ENCODE results near the gene TUBA1B. TPM values are rescaled to one million over a fixed set of nuclear protein-coding genes. Genes with fewer than 3 reads are reported as not detected.
"Not testable (repeated sequence)": the region's sequence is repeated elsewhere in the genome, so short reads cannot be mapped to it uniquely, and the experiment has no call there.

TUBA1B gene
- total and polyA plus RNA-seq, 4 donors = 403 to 813 (median 645) TPM

GRCh38 chr12:49131894-49132461 lies 783 bp upstream of the TUBA1B start:
- Histone ChIP-seq H3K27ac (ENCODE audit: low read depth in 1 of 2, low read length in 2 of 2) (peak overlapping the region; percentile 42 to 88), H3K4me1 (ENCODE audit: control insufficient read depth in 1 of 2, insufficient read depth in 2 of 2, low read length in 2 of 2) (no peaks in the 10 kb centered on the region), H3K36me3 (ENCODE audit: control insufficient read depth in 1 of 2, insufficient read depth in 2 of 2, low read length in 1 of 2) (peaks cover 0 to 4% of the 10 kb centered on the region in 2 donors), H3K27me3 (ENCODE audit: control insufficient read depth in 1 of 2, insufficient read depth in 2 of 2, low read length in 1 of 2) (no peaks in the 10 kb centered on the region), H3K9me3 (ENCODE audit: control insufficient read depth, low read length) (no peaks in the 10 kb centered on the region), H3K4me3 (ENCODE audit: low read length in 2 of 2) (peak overlapping the region; percentile 72 to 98)
- no peak for DNase-seq
- ATAC-seq (ENCODE audit: low FRiP score) = no peak
- 5 to 7% methylated on average over 9 of the region's 9 CpGs for WGBS, 2 donors
- intact Hi-C loops (cut with DNase I) = loop anchor here (2.0 to 10.0 kb wide), 5 partner anchors 21 to 133 kb away; partner anchors contain the start of genes TUBA1A (in 2 of the 2), KMT2D (in 1 of the 2), LMBR1L (in 1 of the 2) and TUBA1C (in 1 of the 2)

GRCh38 chr12:49130151-49131050 lies 794 bp downstream of the TUBA1B start:
- WGBS, 2 donors = 1% methylated on average over 60 to 66 of the region's 66 CpGs
- DNase-seq = peak; percentile 97 to 98
- Histone ChIP-seq H3K27ac (ENCODE audit: low read depth in 1 of 2, low read length in 2 of 2) (peak overlapping the region; percentile 95 to 98), H3K36me3 (ENCODE audit: control insufficient read depth in 1 of 2, insufficient read depth in 2 of 2, low read length in 1 of 2) (peaks cover 0 to 4% of the 10 kb centered on the region in 2 donors), H3K4me1 (ENCODE audit: control insufficient read depth in 1 of 2, insufficient read depth in 2 of 2, low read length in 2 of 2) (no peaks in the 10 kb centered on the region), H3K27me3 (ENCODE audit: control insufficient read depth in 1 of 2, insufficient read depth in 2 of 2, low read length in 1 of 2) (no peaks in the 10 kb centered on the region), H3K9me3 (ENCODE audit: control insufficient read depth, low read length) (no peaks in the 10 kb centered on the region), H3K4me3 (ENCODE audit: low read length in 2 of 2) (peak overlapping the region; percentile 69 to 98)
- intact Hi-C loops (cut with DNase I) = loop anchor here (2.0 to 10.0 kb wide), 5 partner anchors 20 to 134 kb away; partner anchors contain the start of genes TUBA1A (in 2 of the 2), KMT2D (in 1 of the 2), LMBR1L (in 1 of the 2) and TUBA1C (in 1 of the 2)
- peak; percentile 95 for ATAC-seq (ENCODE audit: low FRiP score)

GRCh38 chr12:49129332-49130150 lies 1.7 kb downstream of the TUBA1B start:
- intact Hi-C loops (cut with DNase I) = loop anchor here (2.0 to 10.0 kb wide), 5 partner anchors 19 to 135 kb away; partner anchors contain the start of genes TUBA1A (in 2 of the 2), KMT2D (in 1 of the 2), LMBR1L (in 1 of the 2) and TUBA1C (in 1 of the 2)
- ATAC-seq (ENCODE audit: low FRiP score) (no peak), DNase-seq (no peak)
- peak overlapping the region in 1 of 2 donors; percentile 46 for H3K27ac ChIP-seq (ENCODE audit: low read depth in 1 of 2, low read length in 2 of 2)
- H3K27me3 ChIP-seq (ENCODE audit: control insufficient read depth in 1 of 2, insufficient read depth in 2 of 2, low read length in 1 of 2) = no peaks in the 10 kb centered on the region
- 34 to 35% methylated on average over 18 of the region's 18 CpGs for WGBS, 2 donors
- peak overlapping the region; percentile 69 to 98 for H3K4me3 ChIP-seq (ENCODE audit: low read length in 2 of 2)
- H3K36me3 ChIP-seq (ENCODE audit: control insufficient read depth in 1 of 2, insufficient read depth in 2 of 2, low read length in 1 of 2) = peaks cover 0 to 4% of the 10 kb centered on the region in 2 donors
- H3K4me1 ChIP-seq (ENCODE audit: control insufficient read depth in 1 of 2, insufficient read depth in 2 of 2, low read length in 2 of 2) = no peaks in the 10 kb centered on the region
- no peaks in the 10 kb centered on the region for H3K9me3 ChIP-seq (ENCODE audit: control insufficient read depth, low read length)

- WGBS, 2 donors = 94 to 97% methylated on average over 6 to 8 of the region's 8 CpGs
- H3K27ac ChIP-seq (ENCODE audit: low read depth in 1 of 2, low read length in 2 of 2); H3K36me3 ChIP-seq (ENCODE audit: control insufficient read depth in 1 of 2, insufficient read depth in 2 of 2, low read length in 1 of 2); ATAC-seq (ENCODE audit: low FRiP score); intact Hi-C loops (cut with DNase I); H3K4me1 ChIP-seq (ENCODE audit: control insufficient read depth in 1 of 2, insufficient read depth in 2 of 2, low read length in 2 of 2); DNase-seq; H3K27me3 ChIP-seq (ENCODE audit: control insufficient read depth in 1 of 2, insufficient read depth in 2 of 2, low read length in 1 of 2); H3K9me3 ChIP-seq (ENCODE audit: control insufficient read depth, low read length); H3K4me3 ChIP-seq (ENCODE audit: low read length in 2 of 2): not testable (repeated sequence)
Measured at GRCh38 chr12:49127971-49128370, 3.2 kb downstream of the TUBA1B start.

GRCh38 chr12:49126852-49127763 lies 4.1 kb downstream of the TUBA1B start:
- intact Hi-C loops (cut with DNase I) = no loop called here
- Histone ChIP-seq H3K27me3 (ENCODE audit: control insufficient read depth in 1 of 2, insufficient read depth in 2 of 2, low read length in 1 of 2) (no peaks in the 10 kb centered on the region), H3K36me3 (ENCODE audit: control insufficient read depth in 1 of 2, insufficient read depth in 2 of 2, low read length in 1 of 2) (peaks cover 0 to 4% of the 10 kb centered on the region in 2 donors), H3K4me3 (ENCODE audit: low read length in 2 of 2) (no peak overlapping the region), H3K9me3 (ENCODE audit: control insufficient read depth, low read length) (no peaks in the 10 kb centered on the region), H3K27ac (ENCODE audit: low read depth in 1 of 2, low read length in 2 of 2) (no peak overlapping the region), H3K4me1 (ENCODE audit: control insufficient read depth in 1 of 2, insufficient read depth in 2 of 2, low read length in 2 of 2) (no peaks in the 10 kb centered on the region)
- DNase-seq = no peak
- no peak for ATAC-seq (ENCODE audit: low FRiP score)
- 62 to 65% methylated on average over 4 of the region's 4 CpGs for WGBS, 2 donors

GRCh38 chr12:49121047-49121696 lies 10.0 kb downstream of the TUBA1B start:
- ATAC-seq (ENCODE audit: low FRiP score) (no peak), DNase-seq (no peak)
- WGBS, 2 donors = 29 to 33% methylated on average over 6 of the region's 6 CpGs
- H3K36me3 ChIP-seq (ENCODE audit: control insufficient read depth in 1 of 2, insufficient read depth in 2 of 2, low read length in 1 of 2) = no peaks in the 10 kb centered on the region
- H3K4me3 ChIP-seq (ENCODE audit: low read length in 2 of 2) = no peak overlapping the region
- H3K9me3 ChIP-seq (ENCODE audit: control insufficient read depth, low read length) = no peaks in the 10 kb centered on the region
- no peaks in the 10 kb centered on the region for H3K27me3 ChIP-seq (ENCODE audit: control insufficient read depth in 1 of 2, insufficient read depth in 2 of 2, low read length in 1 of 2)
- no peaks in the 10 kb centered on the region for H3K4me1 ChIP-seq (ENCODE audit: control insufficient read depth in 1 of 2, insufficient read depth in 2 of 2, low read length in 2 of 2)
- intact Hi-C loops (cut with DNase I) = loop anchor here (2.0 to 5.0 kb wide), 2 partner anchors 32 to 34 kb away; no protein-coding TSS in a partner anchor
- no peak overlapping the region for H3K27ac ChIP-seq (ENCODE audit: low read depth in 1 of 2, low read length in 2 of 2)

- Histone ChIP-seq H3K27ac (ENCODE audit: low read depth in 1 of 2, low read length in 2 of 2) (peak overlapping the region in 1 of 2 donors; percentile 31), H3K9me3 (ENCODE audit: control insufficient read depth, low read length) (no peaks in the 10 kb centered on the region), H3K36me3 (ENCODE audit: control insufficient read depth in 1 of 2, insufficient read depth in 2 of 2, low read length in 1 of 2) (no peaks in the 10 kb centered on the region), H3K4me3 (ENCODE audit: low read length in 2 of 2) (no peak overlapping the region), H3K4me1 (ENCODE audit: control insufficient read depth in 1 of 2, insufficient read depth in 2 of 2, low read length in 2 of 2) (peaks cover 0 to 3% of the 10 kb centered on the region in 2 donors), H3K27me3 (ENCODE audit: control insufficient read depth in 1 of 2, insufficient read depth in 2 of 2, low read length in 1 of 2) (no peaks in the 10 kb centered on the region)
- intact Hi-C loops (cut with DNase I) = loop anchor here in 1 of 2 donors (2.0 kb wide), 1 partner anchor 20 kb away; the partner anchor contains the start of gene TUBA1B
- no peak for DNase-seq
- no peak for ATAC-seq (ENCODE audit: low FRiP score)
- WGBS, 2 donors = 41 to 51% methylated on average over 6 of the region's 6 CpGs
Measured at GRCh38 chr12:49111206-49111605, 20.0 kb downstream of the TUBA1B start.

Measured in aorta (tissue), 5 donors.